A549 (cell line): Measurements from ENCODE around the gene TMEM164.

Source experiments
- BHLHE40 ChIP-seq: IDR thresholded peaks from 2 replicates; pipeline ENCODE4 v1.6.1; 2012; ENCODE audit warnings: low read depth, low read length, inconsistent platforms
- JUN ChIP-seq, 2 experiments: fragments of >200 bp; sonication (Bioruptor Twin); formaldehyde crosslinking; IDR thresholded peaks; 2 replicates in 1 of 2; 3 replicates in 1 of 2; pipeline ENCODE4 v1.6.1; 2016 to 2017
- KDM5A ChIP-seq: fragments of 200-600 bp; sonication (generic); IDR thresholded peaks from 2 replicates; pipeline ENCODE4 v1.6.1; 2016; ENCODE audit warnings: antibody characterized with exemption, mild to moderate bottlenecking
- NFE2L2 ChIP-seq: fragments of 150-350 bp; conservative IDR thresholded peaks from 2 replicates; pipeline ENCODE4 v1.6.1; 2014; ENCODE audit warnings: low read length
- TF ChIP-seq, protein P1 (sequence below): fragments of >200 bp; sonication (Bioruptor Twin); formaldehyde crosslinking; IDR thresholded peaks from 3 replicates; pipeline ENCODE4 v1.5.1; 2016

DNA sequence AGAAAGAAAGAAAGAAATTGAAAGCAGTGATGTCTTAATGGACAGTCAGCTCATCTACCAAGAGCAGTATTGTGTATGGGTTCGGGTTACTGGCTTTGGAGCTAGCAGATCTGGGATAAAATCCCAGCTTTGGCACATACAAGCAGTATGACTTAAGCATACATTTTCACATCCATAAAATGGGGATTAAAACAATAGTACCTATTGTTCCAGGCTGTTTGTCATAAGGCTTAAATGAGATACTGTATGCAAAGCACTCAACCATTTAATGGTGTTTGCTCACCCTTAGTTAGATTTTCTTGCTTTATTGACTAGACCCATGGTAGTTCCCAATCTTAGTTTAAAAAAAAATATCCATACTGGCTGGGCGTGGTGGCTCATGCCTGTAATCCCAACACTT is 7.8 kb upstream of the TMEM164 start:
- TF ChIP-seq, protein P1, sequence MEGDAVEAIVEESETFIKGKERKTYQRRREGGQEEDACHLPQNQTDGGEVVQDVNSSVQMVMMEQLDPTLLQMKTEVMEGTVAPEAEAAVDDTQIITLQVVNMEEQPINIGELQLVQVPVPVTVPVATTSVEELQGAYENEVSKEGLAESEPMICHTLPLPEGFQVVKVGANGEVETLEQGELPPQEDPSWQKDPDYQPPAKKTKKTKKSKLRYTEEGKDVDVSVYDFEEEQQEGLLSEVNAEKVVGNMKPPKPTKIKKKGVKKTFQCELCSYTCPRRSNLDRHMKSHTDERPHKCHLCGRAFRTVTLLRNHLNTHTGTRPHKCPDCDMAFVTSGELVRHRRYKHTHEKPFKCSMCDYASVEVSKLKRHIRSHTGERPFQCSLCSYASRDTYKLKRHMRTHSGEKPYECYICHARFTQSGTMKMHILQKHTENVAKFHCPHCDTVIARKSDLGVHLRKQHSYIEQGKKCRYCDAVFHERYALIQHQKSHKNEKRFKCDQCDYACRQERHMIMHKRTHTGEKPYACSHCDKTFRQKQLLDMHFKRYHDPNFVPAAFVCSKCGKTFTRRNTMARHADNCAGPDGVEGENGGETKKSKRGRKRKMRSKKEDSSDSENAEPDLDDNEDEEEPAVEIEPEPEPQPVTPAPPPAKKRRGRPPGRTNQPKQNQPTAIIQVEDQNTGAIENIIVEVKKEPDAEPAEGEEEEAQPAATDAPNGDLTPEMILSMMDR, result no peak
- TF ChIP-seq BHLHE40 (no peak), JUN (IDR thresholded peaks at IDR 0.05) (no peak), NFE2L2 (no peak), KDM5A (no peak)
